HG03575 (cell line): ENCODE measurements around the gene ZBTB17.
"Not testable (repeated sequence)": the region's sequence is repeated elsewhere in the genome, so short reads cannot be mapped to it uniquely, and the experiment has no call there.

ENCODE experiments used
- ATAC-seq: cut with Tn5 transposase; IDR thresholded peaks from one replicate; pipeline ENCODE4 v1.9.1; 2021; ENCODE audit not compliant: unreplicated experiment, insufficient number of reproducible peaks, low FRiP score; ENCODE audit errors: extremely low read depth

The ZBTB17 gene

DNA sequence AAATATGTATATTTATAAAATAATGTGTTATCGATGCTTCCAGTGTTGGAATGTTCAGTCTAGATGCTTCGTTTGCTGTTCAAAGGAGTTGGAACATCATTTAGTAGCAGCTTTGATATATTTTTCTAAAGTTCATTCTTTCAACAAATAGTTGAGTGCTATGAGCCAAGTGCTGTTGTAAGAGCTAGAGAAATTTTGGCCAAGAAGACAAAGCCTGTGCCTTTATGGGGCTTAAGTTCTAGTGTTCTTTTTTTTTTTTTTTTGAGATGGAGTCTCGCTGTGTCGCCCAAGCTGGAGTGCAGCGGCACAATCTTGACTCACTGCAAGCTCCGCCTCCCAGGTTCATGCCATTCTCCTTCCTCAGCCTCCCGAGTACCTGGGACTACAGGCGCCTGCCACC lies 49.5 kb downstream of the ZBTB17 start:
- ATAC-seq = not testable (repeated sequence)

DNA sequence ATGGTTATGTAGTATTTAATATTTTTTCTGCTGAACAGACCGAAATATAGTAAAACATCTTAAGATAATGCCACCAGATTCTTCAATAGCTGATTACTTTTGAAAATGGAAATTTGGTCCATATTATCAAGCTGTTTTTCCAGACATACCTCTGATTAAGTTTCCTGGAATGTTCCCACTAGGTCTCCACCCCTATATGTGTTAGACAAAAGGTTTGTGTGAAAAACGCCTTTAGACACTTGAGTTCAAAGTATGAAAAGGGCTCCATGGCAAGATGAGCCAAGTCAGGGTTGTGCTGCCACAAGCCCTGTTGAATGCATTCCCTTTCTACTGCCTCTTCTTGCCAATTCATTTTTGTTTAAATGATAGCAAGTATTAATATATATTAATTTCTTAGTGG lies 52.7 kb downstream of the ZBTB17 start:
- no peak for ATAC-seq

GRCh38 chr1:15918962-15919715 lies 56.8 kb downstream of the ZBTB17 start:
- no peak for ATAC-seq

GRCh38 chr1:15916916-15917315 lies 59.0 kb downstream of the ZBTB17 start:
- ATAC-seq = no peak

- ATAC-seq = no peak
Observed at GRCh38 chr1:15916417-15916816, 59.5 kb downstream of the ZBTB17 start.

- no peak for ATAC-seq
Observed at GRCh38 chr1:15915991-15916390, 59.9 kb downstream of the ZBTB17 start.

DNA sequence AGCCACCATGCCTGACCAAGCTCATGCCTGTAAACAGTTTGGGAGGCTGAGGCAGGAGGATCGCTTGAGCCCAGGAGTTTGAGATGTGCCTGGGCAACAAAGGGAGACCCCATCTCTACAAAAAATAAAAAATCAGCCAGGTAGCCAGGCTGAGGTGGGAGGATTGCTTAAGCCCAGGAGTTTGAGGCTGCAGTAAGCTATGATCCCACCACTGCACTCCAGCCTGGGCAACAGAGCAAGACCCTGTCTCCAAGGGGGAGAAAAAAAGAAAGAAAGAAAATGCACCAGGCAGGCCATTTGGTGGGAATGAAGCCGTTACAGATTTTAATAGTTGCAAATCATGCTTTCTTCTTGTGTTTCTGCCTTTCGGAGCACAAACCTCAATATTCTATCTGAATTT lies 62.3 kb downstream of the ZBTB17 start:
- ATAC-seq = not testable (repeated sequence)

- no peak for ATAC-seq
Observed at GRCh38 chr1:15911927-15912326, 64.0 kb downstream of the ZBTB17 start.

GRCh38 chr1:15911141-15911540 lies 64.8 kb downstream of the ZBTB17 start:
- no peak for ATAC-seq

DNA sequence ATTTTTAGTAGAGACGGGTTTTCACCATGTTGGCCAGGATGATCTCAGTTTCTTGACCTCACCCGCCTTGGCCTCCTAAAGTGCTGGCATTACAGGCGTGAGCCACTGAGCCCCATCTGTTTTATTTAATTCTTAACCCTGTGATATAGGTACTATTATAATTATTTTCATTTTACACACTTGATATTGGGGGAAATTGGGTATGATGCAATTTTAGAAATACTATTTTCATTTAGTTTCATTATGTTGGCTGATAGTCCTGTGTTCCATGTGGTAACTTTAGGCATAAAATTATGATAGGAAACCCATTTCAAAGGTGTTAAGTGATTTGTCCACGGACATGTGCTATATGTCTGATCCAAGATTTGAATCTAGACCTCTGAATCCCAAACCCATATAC lies 67.3 kb downstream of the ZBTB17 start:
- ATAC-seq = no peak

DNA sequence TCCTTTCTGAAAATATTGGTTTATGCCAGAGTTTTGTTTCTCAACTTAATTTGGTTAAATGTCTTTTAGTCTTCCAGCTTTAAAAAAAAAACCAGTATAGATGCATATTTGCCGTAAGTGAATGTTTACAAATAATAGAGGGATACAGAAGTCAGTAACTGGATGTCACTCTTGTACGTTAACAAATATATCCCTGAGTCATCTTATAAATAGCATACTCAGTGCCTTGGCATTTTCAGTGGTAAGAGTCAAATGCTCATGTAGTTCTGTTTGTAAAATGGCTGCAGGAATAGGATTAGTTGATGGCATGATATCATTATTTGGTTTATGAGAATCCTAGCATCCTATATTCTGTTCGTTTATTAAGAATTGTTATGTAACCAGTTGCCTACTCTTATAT lies 73.0 kb downstream of the ZBTB17 start:
- ATAC-seq = no peak

DNA sequence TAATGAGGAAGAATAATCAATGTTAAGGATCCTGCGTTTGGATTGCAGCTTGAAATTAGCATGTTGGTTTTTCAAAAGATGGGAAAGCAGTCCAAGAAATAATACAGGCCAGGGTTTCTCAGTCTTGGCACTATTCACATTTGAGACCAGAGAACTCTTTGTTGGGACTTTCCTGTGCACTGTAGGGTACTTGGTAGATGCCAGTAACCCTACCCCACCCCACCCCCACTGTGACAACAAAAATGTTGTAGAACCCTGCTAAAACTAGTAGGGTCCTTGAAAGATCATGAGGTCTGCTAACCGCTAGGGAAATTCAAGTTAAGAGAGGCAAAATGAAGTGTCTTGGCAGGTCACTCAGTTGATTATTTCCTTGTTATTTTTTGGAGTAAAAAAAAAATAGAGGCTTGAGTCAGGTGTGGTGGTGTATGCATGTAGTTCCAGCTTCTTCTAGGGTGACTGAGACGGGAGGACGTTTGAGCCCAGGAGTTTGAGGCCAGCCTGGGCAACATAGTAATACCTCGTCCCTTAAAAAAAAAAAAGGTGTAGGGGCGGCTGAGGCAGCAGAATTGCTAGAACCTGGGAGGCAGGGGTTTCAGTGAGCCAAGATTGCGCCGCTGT lies 75.1 kb downstream of the ZBTB17 start:
- ATAC-seq = no peak

GRCh38 chr1:15899266-15899665 lies 76.6 kb downstream of the ZBTB17 start:
- ATAC-seq = no peak

GRCh38 chr1:15896841-15897610 lies 78.9 kb downstream of the ZBTB17 start:
- not testable (repeated sequence) for ATAC-seq

GRCh38 chr1:15895233-15895632 lies 80.7 kb downstream of the ZBTB17 start:
- ATAC-seq = no peak

DNA sequence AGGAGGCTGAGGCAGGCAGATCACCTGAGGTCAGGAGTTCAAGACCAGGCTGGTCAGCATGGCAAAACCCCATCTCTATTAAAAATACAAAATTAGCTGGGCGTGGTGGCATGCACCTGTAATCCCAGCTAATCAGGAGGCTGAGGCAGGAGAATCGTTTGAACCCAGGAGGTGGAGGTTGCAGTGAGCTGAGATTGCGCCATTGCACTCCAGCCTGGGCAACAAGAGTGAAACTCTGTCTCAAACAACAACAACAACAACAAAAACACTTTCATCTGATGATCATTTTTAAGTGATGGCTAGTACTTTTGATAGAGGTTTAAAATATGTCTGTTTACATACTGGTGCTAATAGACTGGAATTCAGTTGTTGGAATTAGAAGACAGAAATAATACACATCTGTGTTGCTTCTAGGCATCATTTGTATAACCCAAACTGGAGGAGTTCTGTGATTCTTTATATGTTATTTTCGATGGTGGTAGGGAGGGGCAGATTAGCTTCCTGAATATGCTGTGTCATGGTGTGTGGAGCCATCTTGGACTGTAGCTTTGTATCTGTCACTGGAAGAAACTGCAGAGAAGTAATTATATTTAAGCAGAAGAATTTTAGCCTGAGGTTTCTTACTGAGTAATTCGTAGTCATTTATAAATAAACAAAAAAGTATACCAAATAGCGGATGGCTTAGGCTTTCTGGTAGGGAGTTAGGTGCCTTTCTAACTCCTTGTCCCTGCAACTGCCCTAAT lies 82.9 kb downstream of the ZBTB17 start:
- ATAC-seq = not testable (repeated sequence)
